ENCODE data around the gene YARS1.

DNA sequence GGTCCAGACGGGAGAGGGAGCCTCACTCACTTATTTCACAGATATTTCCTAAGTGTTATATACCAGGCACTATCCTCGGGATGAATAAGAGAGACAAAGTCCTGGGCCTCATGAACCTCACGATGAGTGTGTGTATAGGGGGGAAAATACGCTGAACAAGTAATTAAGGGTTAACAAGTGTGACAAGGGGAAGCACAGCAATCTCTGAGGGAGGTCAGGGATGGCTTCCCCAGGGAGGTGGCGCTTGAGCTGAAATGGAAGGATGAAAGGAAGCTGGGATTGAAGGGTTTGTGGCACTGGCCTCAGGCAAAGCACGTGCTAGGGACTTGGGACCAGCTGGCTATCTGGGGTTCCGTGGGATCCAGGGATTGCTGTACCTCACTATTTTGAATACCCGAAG lies 68.2 kb downstream of the YARS1 start:
- TF ChIP-seq MAFK (IDR thresholded peaks at IDR 0.05; ENCODE audit: partially characterized antibody) (no peak), JUN (IDR thresholded peaks at IDR 0.05) (no peak), JUNB (IDR thresholded peaks at IDR 0.05) (no peak), CHD4 (IDR thresholded peaks at IDR 0.05; ENCODE audit: borderline replicate concordance) (no peak)
- TF ChIP-seq, protein P1, sequence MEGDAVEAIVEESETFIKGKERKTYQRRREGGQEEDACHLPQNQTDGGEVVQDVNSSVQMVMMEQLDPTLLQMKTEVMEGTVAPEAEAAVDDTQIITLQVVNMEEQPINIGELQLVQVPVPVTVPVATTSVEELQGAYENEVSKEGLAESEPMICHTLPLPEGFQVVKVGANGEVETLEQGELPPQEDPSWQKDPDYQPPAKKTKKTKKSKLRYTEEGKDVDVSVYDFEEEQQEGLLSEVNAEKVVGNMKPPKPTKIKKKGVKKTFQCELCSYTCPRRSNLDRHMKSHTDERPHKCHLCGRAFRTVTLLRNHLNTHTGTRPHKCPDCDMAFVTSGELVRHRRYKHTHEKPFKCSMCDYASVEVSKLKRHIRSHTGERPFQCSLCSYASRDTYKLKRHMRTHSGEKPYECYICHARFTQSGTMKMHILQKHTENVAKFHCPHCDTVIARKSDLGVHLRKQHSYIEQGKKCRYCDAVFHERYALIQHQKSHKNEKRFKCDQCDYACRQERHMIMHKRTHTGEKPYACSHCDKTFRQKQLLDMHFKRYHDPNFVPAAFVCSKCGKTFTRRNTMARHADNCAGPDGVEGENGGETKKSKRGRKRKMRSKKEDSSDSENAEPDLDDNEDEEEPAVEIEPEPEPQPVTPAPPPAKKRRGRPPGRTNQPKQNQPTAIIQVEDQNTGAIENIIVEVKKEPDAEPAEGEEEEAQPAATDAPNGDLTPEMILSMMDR (IDR thresholded peaks at IDR 0.05), result no peak
- TF ChIP-seq, protein P2, sequence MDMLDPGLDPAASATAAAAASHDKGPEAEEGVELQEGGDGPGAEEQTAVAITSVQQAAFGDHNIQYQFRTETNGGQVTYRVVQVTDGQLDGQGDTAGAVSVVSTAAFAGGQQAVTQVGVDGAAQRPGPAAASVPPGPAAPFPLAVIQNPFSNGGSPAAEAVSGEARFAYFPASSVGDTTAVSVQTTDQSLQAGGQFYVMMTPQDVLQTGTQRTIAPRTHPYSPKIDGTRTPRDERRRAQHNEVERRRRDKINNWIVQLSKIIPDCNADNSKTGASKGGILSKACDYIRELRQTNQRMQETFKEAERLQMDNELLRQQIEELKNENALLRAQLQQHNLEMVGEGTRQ (IDR thresholded peaks at IDR 0.05), result no peak

Data from A549 (cell line).